Measurements from ENCODE around the gene CPSF4. TPM values are rescaled to one million over a fixed set of nuclear protein-coding genes. Genes with fewer than 3 reads are reported as not detected.

The CPSF4 gene
- total RNA-seq, 1 experiment from 2014 or later = 37.2 TPM

DNA sequence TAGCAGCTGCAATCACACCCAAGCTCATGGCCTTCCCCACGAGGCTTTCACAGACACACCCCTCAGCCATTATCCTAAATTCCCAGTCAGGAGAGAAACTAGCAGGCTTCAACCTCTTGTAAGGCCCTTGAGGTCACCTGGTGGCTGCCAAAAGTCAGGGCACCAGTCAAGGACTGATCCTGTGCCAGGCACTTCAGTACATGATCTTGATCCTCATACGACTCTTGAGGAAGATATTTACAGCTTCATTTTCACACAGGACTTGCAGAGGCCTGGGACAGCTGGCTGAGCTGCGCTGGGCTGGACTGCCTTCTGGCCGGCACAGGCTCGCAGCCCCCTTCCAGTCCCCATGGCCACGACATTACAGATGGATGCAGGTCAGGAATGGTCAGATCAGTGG lies 39.1 kb upstream of the CPSF4 start:
- H3K4me1 Mint-ChIP-seq (ENCODE audit: low read depth, unreplicated experiment) = peaks cover 8% of the 10 kb centered on the region
- DNase-seq = no peak
- H3K36me3 Mint-ChIP-seq (ENCODE audit: insufficient read depth, unreplicated experiment) = peaks cover 73% of the 10 kb centered on the region
- no peaks in the 10 kb centered on the region for H3K9me3 Mint-ChIP-seq (ENCODE audit: low read depth, unreplicated experiment)
- CTCF ChIA-PET = interaction anchor here (1.0 kb wide), 1 partner anchor 9 kb away, joined by 3 read pairs; the partner anchor contains the start of genes BUD31 and PDAP1
- no peaks in the 10 kb centered on the region for H3K27me3 Mint-ChIP-seq (ENCODE audit: unreplicated experiment)
- intact Hi-C loops (cut with micrococcal nuclease; ENCODE audit: unreplicated experiment) = no loop called here
- no peak overlapping the region for H3K4me3 Mint-ChIP-seq (ENCODE audit: low read depth, unreplicated experiment)
- no peak overlapping the region for H3K27ac Mint-ChIP-seq (ENCODE audit: unreplicated experiment)
- no TSS peak for BruUV-seq (replicated peaks)
- TF ChIP-seq, protein P1, sequence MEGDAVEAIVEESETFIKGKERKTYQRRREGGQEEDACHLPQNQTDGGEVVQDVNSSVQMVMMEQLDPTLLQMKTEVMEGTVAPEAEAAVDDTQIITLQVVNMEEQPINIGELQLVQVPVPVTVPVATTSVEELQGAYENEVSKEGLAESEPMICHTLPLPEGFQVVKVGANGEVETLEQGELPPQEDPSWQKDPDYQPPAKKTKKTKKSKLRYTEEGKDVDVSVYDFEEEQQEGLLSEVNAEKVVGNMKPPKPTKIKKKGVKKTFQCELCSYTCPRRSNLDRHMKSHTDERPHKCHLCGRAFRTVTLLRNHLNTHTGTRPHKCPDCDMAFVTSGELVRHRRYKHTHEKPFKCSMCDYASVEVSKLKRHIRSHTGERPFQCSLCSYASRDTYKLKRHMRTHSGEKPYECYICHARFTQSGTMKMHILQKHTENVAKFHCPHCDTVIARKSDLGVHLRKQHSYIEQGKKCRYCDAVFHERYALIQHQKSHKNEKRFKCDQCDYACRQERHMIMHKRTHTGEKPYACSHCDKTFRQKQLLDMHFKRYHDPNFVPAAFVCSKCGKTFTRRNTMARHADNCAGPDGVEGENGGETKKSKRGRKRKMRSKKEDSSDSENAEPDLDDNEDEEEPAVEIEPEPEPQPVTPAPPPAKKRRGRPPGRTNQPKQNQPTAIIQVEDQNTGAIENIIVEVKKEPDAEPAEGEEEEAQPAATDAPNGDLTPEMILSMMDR (IDR thresholded peaks at IDR 0.05; ENCODE audit: unreplicated experiment) = no peak

DNA sequence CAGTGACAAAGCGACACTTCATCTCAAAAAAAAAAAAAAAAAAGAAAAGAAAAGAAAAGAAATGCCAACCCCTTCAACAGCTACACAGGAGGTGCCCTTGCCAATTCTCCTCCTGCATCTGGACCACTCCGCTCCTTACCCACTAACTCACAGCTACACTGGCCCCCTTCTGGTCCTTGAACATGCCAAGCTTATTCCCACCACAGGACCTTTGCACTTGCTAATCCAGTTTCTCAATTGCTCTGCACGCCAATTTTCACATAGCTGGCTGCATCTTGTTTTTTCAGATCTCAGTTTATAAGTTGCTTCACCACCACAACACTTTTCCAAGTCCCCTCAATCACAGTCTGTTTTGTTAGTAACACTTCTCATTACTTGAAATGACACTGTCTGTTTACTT lies 35.9 kb upstream of the CPSF4 start:
- TF ChIP-seq, protein P1 (IDR thresholded peaks at IDR 0.05; ENCODE audit: unreplicated experiment) = no peak
- DNase-seq = no peak
- no TSS peak for BruUV-seq (replicated peaks)
- no peak overlapping the region for H3K27ac Mint-ChIP-seq (ENCODE audit: unreplicated experiment)
- H3K4me1 Mint-ChIP-seq (ENCODE audit: low read depth, unreplicated experiment) = peaks cover 8% of the 10 kb centered on the region
- no peaks in the 10 kb centered on the region for H3K27me3 Mint-ChIP-seq (ENCODE audit: unreplicated experiment)
- intact Hi-C loops (cut with micrococcal nuclease; ENCODE audit: unreplicated experiment) = no loop called here
- H3K4me3 Mint-ChIP-seq (ENCODE audit: low read depth, unreplicated experiment) = no peak overlapping the region
- peaks cover 65% of the 10 kb centered on the region for H3K36me3 Mint-ChIP-seq (ENCODE audit: insufficient read depth, unreplicated experiment)
- no peaks in the 10 kb centered on the region for H3K9me3 Mint-ChIP-seq (ENCODE audit: low read depth, unreplicated experiment)
- CTCF ChIA-PET = no interaction called here

DNA sequence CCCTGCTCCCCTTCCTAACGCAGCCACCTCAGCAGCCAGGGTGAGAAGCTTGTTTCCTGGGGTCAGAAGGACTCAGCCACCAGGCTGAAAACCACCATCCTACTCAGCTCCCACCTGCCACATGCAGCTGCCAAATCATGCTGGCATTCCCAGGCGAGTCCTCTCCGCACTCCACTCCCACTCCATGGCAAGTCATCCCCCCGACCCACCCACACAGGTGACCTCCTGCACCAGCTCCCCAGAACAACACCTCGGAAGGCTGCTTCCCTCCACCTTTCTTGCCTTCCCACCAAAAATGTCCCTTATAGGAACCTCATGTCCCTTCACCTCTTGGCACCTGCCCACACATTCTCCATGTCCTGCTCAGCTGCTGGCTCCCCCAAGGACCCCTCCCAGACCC lies 35.0 kb upstream of the CPSF4 start:
- Mint-ChIP-seq H3K4me1 (ENCODE audit: low read depth, unreplicated experiment) (peaks cover 4% of the 10 kb centered on the region), H3K27ac (ENCODE audit: unreplicated experiment) (no peak overlapping the region), H3K27me3 (ENCODE audit: unreplicated experiment) (no peaks in the 10 kb centered on the region), H3K4me3 (ENCODE audit: low read depth, unreplicated experiment) (no peak overlapping the region), H3K9me3 (ENCODE audit: low read depth, unreplicated experiment) (no peaks in the 10 kb centered on the region), H3K36me3 (ENCODE audit: insufficient read depth, unreplicated experiment) (peaks cover 65% of the 10 kb centered on the region)
- intact Hi-C loops (cut with micrococcal nuclease; ENCODE audit: unreplicated experiment) = no loop called here
- no TSS peak for BruUV-seq (replicated peaks)
- no peak for DNase-seq
- CTCF ChIA-PET = no interaction called here
- TF ChIP-seq, protein P1 (IDR thresholded peaks at IDR 0.05; ENCODE audit: unreplicated experiment) = no peak

DNA sequence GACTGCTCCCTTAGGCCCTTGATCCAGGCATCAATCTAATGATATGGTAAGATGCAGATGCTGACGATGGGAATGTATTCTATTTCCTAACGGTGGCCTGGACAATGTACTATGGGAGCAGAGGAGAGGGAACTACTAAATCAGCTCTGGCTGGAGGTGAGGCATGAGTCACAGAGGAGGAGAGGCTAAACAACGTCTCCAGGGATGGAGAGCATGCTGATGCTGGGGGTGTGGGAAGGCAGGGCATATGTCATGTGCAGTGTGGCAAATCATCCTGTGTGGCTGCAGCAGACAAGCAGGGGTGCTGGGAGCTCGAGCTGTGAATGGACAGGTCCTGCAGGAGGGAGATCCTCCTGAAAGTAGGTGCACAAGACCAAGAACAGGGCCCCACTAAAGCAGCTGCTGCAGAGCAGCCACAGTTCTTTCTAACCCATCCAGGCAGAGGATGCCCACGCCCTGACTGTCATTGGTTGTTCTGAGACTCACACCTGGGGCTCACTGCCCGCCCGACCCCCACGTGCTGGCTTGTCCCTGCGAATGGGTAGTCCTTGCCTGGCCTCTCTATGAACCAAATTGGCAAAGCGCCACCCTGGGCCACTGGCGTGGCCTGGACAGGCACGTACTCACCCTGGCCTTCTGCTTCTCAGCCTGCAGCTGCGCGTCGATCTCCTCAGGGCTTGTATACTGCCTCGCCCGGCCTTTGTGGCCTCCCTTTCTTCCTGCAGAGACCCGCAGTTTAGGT lies 34.3 kb upstream of the CPSF4 start:
- H3K4me1 Mint-ChIP-seq (ENCODE audit: low read depth, unreplicated experiment) = no peaks in the 10 kb centered on the region
- intact Hi-C loops (cut with micrococcal nuclease; ENCODE audit: unreplicated experiment) = no loop called here
- H3K4me3 Mint-ChIP-seq (ENCODE audit: low read depth, unreplicated experiment) = no peak overlapping the region
- no peak overlapping the region for H3K27ac Mint-ChIP-seq (ENCODE audit: unreplicated experiment)
- no peak for DNase-seq
- CTCF ChIA-PET = no interaction called here
- H3K9me3 Mint-ChIP-seq (ENCODE audit: low read depth, unreplicated experiment) = no peaks in the 10 kb centered on the region
- TF ChIP-seq, protein P1 (IDR thresholded peaks at IDR 0.05; ENCODE audit: unreplicated experiment) = no peak
- peaks cover 67% of the 10 kb centered on the region for H3K36me3 Mint-ChIP-seq (ENCODE audit: insufficient read depth, unreplicated experiment)
- H3K27me3 Mint-ChIP-seq (ENCODE audit: unreplicated experiment) = no peaks in the 10 kb centered on the region
- BruUV-seq (replicated peaks) = no TSS peak
